Measurements from ENCODE around the gene MT1F.

GRCh38 chr16:56695246-56695645 is 37.5 kb downstream of the MT1F start:
- TF ChIP-seq CTCF (IDR thresholded peaks at IDR 0.05; ENCODE audit: low read length) (no peak), EZH2 (IDR thresholded peaks at IDR 0.05; ENCODE audit: borderline replicate concordance, low read length) (no peak)
